RWPE1 (cell line): ENCODE data around the gene CEP152.
A peak's percentile ranks its signal among the peaks of the same experiment; 100 is the strongest.

Source experiments
- CTCF ChIA-PET: fragments of 350-600 bp; sonication (Branson Sonifier 250); formaldehyde crosslinking; extraction: SDS; loops from one replicate; lab custom pipeline; 2021; lab: Yijun Ruan, JAX
- POLR2A ChIA-PET: fragments of 400-600 bp; formaldehyde crosslinking; extraction: SDS; loops from one replicate; lab custom pipeline; 2020; ENCODE audit warnings: antibody characterized with exemption; ENCODE audit not compliant: low non-redundant PET; lab: Yijun Ruan, JAX
- DNase-seq: peaks from one replicate; pipeline ENCODE4 v3.0.0; 2012; ENCODE audit warnings: low spot score
- H3K27ac ChIP-seq: fragments of 450-650 bp; 2 replicates; pipeline ENCODE4 v1.5.1; 2017
- TF ChIP-seq, protein P1 (sequence below): fragments of 450-650 bp; conservative IDR thresholded peaks from 2 replicates; pipeline ENCODE4 v1.5.1; 2017; ENCODE audit warnings: low read depth, mild to moderate bottlenecking

CEP152 gene

DNA sequence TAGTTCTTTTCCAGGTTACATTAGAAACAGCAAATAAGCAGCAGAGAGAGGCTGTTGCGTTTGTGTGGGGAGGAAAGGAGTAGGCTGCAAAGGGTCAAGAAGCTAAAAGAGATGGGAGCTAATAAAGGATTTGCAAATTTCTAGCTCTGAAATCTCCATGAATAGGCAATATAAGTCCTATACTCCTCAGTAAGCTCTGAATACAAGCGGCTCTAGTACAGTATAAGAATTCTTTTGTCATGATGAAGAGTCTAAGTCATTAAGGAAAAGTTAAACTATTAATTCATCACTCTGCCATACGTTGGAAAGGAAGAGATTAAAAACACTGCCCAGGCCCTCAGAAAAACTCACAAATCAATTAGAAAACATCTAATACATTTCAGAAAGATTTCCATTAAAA is 59.3 kb downstream of the CEP152 start:
- ChIA-PET POLR2A (no interaction called here), CTCF (no interaction called here)
- DNase-seq = no peak

GRCh38 chr15:48748535-48748934 is 62.3 kb downstream of the CEP152 start:
- H3K27ac ChIP-seq = no peak overlapping the region
- ChIA-PET CTCF (interaction anchor here (0.6 kb wide), 2 partner anchors 36 to 674 kb away, joined by 3 to 5 read pairs; no protein-coding TSS in a partner anchor), POLR2A (no interaction called here)
- TF ChIP-seq, protein P1, sequence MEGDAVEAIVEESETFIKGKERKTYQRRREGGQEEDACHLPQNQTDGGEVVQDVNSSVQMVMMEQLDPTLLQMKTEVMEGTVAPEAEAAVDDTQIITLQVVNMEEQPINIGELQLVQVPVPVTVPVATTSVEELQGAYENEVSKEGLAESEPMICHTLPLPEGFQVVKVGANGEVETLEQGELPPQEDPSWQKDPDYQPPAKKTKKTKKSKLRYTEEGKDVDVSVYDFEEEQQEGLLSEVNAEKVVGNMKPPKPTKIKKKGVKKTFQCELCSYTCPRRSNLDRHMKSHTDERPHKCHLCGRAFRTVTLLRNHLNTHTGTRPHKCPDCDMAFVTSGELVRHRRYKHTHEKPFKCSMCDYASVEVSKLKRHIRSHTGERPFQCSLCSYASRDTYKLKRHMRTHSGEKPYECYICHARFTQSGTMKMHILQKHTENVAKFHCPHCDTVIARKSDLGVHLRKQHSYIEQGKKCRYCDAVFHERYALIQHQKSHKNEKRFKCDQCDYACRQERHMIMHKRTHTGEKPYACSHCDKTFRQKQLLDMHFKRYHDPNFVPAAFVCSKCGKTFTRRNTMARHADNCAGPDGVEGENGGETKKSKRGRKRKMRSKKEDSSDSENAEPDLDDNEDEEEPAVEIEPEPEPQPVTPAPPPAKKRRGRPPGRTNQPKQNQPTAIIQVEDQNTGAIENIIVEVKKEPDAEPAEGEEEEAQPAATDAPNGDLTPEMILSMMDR = no peak
- DNase-seq = no peak

More for the DNA sequence above, 59.3 kb downstream of the CEP152 start:
- no peak overlapping the region for H3K27ac ChIP-seq
- TF ChIP-seq, protein P1 = no peak

GRCh38 chr15:48733615-48734014 is 77.3 kb downstream of the CEP152 start:
- TF ChIP-seq, protein P1 = no peak
- POLR2A ChIA-PET = interaction anchor here (0.7 kb wide), 1 partner anchor 14 kb away, joined by 3 read pairs; no protein-coding TSS in a partner anchor
- CTCF ChIA-PET = interaction anchor here (1.2 kb wide), 1 partner anchor 7 kb away, joined by 4 read pairs; no protein-coding TSS in a partner anchor
- H3K27ac ChIP-seq = no peak overlapping the region
- no peak for DNase-seq

DNA sequence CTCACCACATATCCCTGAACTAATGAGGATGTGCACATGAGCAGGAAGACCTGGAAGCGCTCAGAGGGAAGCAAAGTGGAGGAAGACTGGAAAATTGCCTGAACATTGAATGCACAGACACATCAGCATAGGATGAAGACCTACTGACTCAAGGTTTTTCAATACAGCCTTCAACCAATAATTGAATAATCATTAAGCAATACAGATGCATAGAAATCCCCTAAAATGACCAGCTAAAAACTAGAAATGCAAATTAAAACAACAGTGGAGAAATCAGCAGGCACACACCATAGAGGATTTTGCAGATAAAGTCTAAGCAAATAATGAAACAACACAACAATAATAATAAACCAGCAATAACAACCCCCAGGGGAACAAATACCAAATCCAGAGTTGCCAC is 80.4 kb downstream of the CEP152 start:
- POLR2A ChIA-PET = no interaction called here
- no peak overlapping the region for H3K27ac ChIP-seq
- CTCF ChIA-PET = no interaction called here
- TF ChIP-seq, protein P1 = no peak
- DNase-seq = no peak

- no peak overlapping the region for H3K27ac ChIP-seq
- TF ChIP-seq, protein P1 = no peak
- no peak for DNase-seq
- ChIA-PET CTCF (interaction anchor here (0.6 kb wide), 1 partner anchor 41 kb away, joined by 3 read pairs; no protein-coding TSS in a partner anchor), POLR2A (no interaction called here)
These were observed 86.9 kb downstream of the CEP152 start for GRCh38 chr15:48723969-48724368.

DNA sequence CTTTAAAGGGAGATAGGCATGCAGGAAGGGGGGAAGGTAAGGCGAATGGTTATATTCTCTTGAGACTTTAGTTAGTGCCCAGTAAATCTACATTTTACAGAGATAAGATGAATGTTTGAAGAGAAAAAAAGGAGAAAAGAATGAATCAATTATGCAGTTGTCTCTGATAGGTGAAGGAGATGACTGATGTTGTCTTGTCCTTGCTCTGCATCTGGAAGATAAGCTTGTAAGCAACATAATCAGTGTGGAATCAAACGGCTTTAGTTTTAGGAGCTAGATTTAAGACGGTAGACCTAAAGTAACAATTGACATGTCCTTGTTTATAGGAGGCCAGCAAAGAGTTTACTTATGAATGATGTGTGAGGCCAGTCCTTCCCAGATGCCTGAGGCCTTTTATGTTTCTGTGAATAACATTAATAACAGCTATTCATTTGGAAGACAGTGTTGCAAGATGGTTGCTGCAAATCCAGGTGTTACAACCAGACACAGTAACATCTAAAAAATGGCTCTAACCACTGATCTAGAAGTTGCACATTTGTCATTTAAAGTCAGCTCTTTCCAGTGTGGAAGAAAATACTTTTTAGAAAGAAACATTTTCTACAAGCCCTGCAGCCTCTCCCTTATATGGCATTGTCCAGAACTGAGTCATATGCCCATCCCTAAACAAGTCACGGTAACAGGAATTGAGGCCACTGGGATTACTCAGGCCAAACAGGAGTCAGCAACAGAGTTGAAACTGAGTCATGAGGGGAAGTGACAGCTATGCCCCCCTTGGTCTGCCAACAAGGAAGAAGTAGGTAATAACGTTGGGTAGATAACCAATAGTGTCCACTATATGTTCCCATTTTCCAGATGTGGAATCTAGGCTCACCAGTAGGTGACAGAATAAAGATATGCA is 87.9 kb downstream of the CEP152 start:
- ChIA-PET CTCF (interaction anchor here (0.5 to 0.7 kb wide), 3 partner anchors 42 to 365 kb away, joined by 3 to 5 read pairs (median 3); no protein-coding TSS in a partner anchor), POLR2A (no interaction called here)
- DNase-seq = peak; percentile 85
- no peak overlapping the region for H3K27ac ChIP-seq
- TF ChIP-seq, protein P1 = no peak
